Muscle of arm (tissue), 12 donors: ENCODE measurements around the gene TEX264. TPM values are rescaled to one million over a fixed set of nuclear protein-coding genes. Genes with fewer than 3 reads are reported as not detected.
A peak's percentile ranks its signal among the peaks of the same experiment; 100 is the strongest.

Source experiments
- DNase-seq: peaks from one replicate; pipeline ENCODE4 v3.0.0-alpha.2; 2013
- polyA plus RNA-seq, 12 donors: library from polyadenylated mRNA; unstranded; fragments of 120-200 nt; gene quantifications; one replicate each; pipeline ENCODE4 v1.2.1, GENCODE V29; 2013; ENCODE audit not compliant: insufficient read length in 12 of 12

The TEX264 gene
- polyA plus RNA-seq, 12 donors = 17.2 to 26.1 (median 21.6) TPM; not detected in 1

- no peak for DNase-seq
Observed at GRCh38 chr3:51691949-51692348, 20.9 kb downstream of the TEX264 start.

GRCh38 chr3:51692980-51693395, 21.9 kb downstream of the TEX264 start:
- no peak for DNase-seq

GRCh38 chr3:51696954-51697353, 25.9 kb downstream of the TEX264 start:
- no peak for DNase-seq

GRCh38 chr3:51698209-51698608, 27.2 kb downstream of the TEX264 start:
- no peak for DNase-seq

- DNase-seq = no peak
Observed at GRCh38 chr3:51700403-51700802, 29.4 kb downstream of the TEX264 start.

- no peak for DNase-seq
Observed at GRCh38 chr3:51702156-51702555, 31.1 kb downstream of the TEX264 start.

GRCh38 chr3:51703068-51703760, 32.2 kb downstream of the TEX264 start:
- DNase-seq = no peak

- no peak for DNase-seq
Observed at GRCh38 chr3:51703761-51704510, 32.9 kb downstream of the TEX264 start.

GRCh38 chr3:51704511-51704950, 33.5 kb downstream of the TEX264 start:
- no peak for DNase-seq

- DNase-seq = no peak
Observed at GRCh38 chr3:51705276-51706020, 34.4 kb downstream of the TEX264 start.

- no peak for DNase-seq
Observed at GRCh38 chr3:51706021-51706485, 35.0 kb downstream of the TEX264 start.

- peak; percentile 89 for DNase-seq
Observed at GRCh38 chr3:51706788-51707731, 36.0 kb downstream of the TEX264 start, which contains the start of gene GRM2. TSS of gene GRM2 (plus strand) at chr3:51707068. CDS start at chr3:51708984, 1,916 bp downstream.

- no peak for DNase-seq
Observed at GRCh38 chr3:51708216-51708845, 37.3 kb downstream of the TEX264 start.

GRCh38 chr3:51709004-51709420, 38.0 kb downstream of the TEX264 start:
- DNase-seq = no peak

- DNase-seq = no peak
Observed at GRCh38 chr3:51709675-51710074, 38.6 kb downstream of the TEX264 start.

GRCh38 chr3:51710631-51711351, 39.7 kb downstream of the TEX264 start:
- no peak for DNase-seq

- no peak for DNase-seq
Observed at GRCh38 chr3:51711352-51712037, 40.4 kb downstream of the TEX264 start.

- no peak for DNase-seq
Observed at GRCh38 chr3:51712038-51712420, 41.0 kb downstream of the TEX264 start.

- no peak for DNase-seq
Observed at GRCh38 chr3:51712511-51712931, 41.5 kb downstream of the TEX264 start.
